ACC112 (cell line): ENCODE measurements around the gene WDR90.

Experiments used
- H2AFZ ChIP-seq: fragments of 200-600 bp; sonication (generic); one replicate; pipeline ENCODE4 v1.6.0; 2017; ENCODE audit warnings: antibody characterized with exemption, low read length; ENCODE audit not compliant: unreplicated experiment
- H3K27ac ChIP-seq: fragments of 200-600 bp; sonication (generic); 2 replicates; pipeline ENCODE4 v1.5.1; 2014; ENCODE audit warnings: low read depth, mild to moderate bottlenecking, antibody characterized with exemption, low read length, moderate library complexity
- H3K27me3 ChIP-seq: fragments of 200-600 bp; sonication (generic); 2 replicates; pipeline ENCODE4 v1.6.1; 2014; ENCODE audit warnings: mild to moderate bottlenecking, antibody characterized with exemption, low read length, moderate library complexity, mixed read lengths; ENCODE audit not compliant: insufficient read depth
- H3K36me3 ChIP-seq: fragments of 200-600 bp; sonication (generic); 2 replicates; pipeline ENCODE4 v1.6.1; 2016; ENCODE audit warnings: mild to moderate bottlenecking, antibody characterized with exemption, low read length, moderate library complexity, mixed read lengths; ENCODE audit not compliant: insufficient read depth
- H3K4me1 ChIP-seq: fragments of 200-600 bp; sonication (generic); one replicate; pipeline ENCODE4 v1.6.1; 2016; ENCODE audit warnings: low read length, mixed read lengths; ENCODE audit not compliant: insufficient read depth, unreplicated experiment, control insufficient read depth
- H3K4me3 ChIP-seq: fragments of 200-600 bp; sonication (generic); 2 replicates; pipeline ENCODE4 v1.5.1; 2014; ENCODE audit warnings: mild to moderate bottlenecking, low read depth, low read length
- H3K79me2 ChIP-seq: fragments of 200-600 bp; sonication (generic); one replicate; pipeline ENCODE4 v1.6.0; 2016; ENCODE audit warnings: low read length; ENCODE audit not compliant: control insufficient read depth, unreplicated experiment, insufficient read depth

WDR90 gene

GRCh38 chr16:617855-618254 is 31.3 kb upstream of the WDR90 start:
- Histone ChIP-seq H3K36me3 (no peaks in the 10 kb centered on the region), H3K79me2 (no peaks in the 10 kb centered on the region), H3K4me1 (no peaks in the 10 kb centered on the region), H3K27me3 (no peaks in the 10 kb centered on the region), H3K4me3 (no peak overlapping the region), H3K27ac (no peak overlapping the region), H2AFZ (no peak overlapping the region)

- Histone ChIP-seq H2AFZ (no peak overlapping the region), H3K27me3 (no peaks in the 10 kb centered on the region), H3K4me3 (no peak overlapping the region), H3K79me2 (no peaks in the 10 kb centered on the region), H3K27ac (no peak overlapping the region), H3K36me3 (no peaks in the 10 kb centered on the region), H3K4me1 (no peaks in the 10 kb centered on the region)
Measured at GRCh38 chr16:619476-620100, 29.6 kb upstream of the WDR90 start.

GRCh38 chr16:620700-621525 is 28.3 kb upstream of the WDR90 start:
- H3K4me3 ChIP-seq, result no peak overlapping the region
- H2AFZ ChIP-seq, result no peak overlapping the region
- no peaks in the 10 kb centered on the region for H3K27me3 ChIP-seq
- no peaks in the 10 kb centered on the region for H3K4me1 ChIP-seq
- no peak overlapping the region for H3K27ac ChIP-seq
- no peaks in the 10 kb centered on the region for H3K79me2 ChIP-seq
- no peaks in the 10 kb centered on the region for H3K36me3 ChIP-seq

GRCh38 chr16:621526-622105 is 27.5 kb upstream of the WDR90 start:
- peaks cover 7% of the 10 kb centered on the region for H3K4me1 ChIP-seq
- H3K27ac ChIP-seq, result no peak overlapping the region
- no peaks in the 10 kb centered on the region for H3K79me2 ChIP-seq
- H3K4me3 ChIP-seq, result no peak overlapping the region
- no peak overlapping the region for H2AFZ ChIP-seq
- H3K36me3 ChIP-seq, result no peaks in the 10 kb centered on the region
- no peaks in the 10 kb centered on the region for H3K27me3 ChIP-seq

GRCh38 chr16:622920-623280 is 26.3 kb upstream of the WDR90 start:
- Histone ChIP-seq H3K27me3 (no peaks in the 10 kb centered on the region), H3K4me1 (peaks cover 17% of the 10 kb centered on the region), H2AFZ (no peak overlapping the region), H3K79me2 (no peaks in the 10 kb centered on the region), H3K36me3 (no peaks in the 10 kb centered on the region), H3K4me3 (no peak overlapping the region), H3K27ac (no peak overlapping the region)

GRCh38 chr16:624526-625070 is 24.6 kb upstream of the WDR90 start:
- Histone ChIP-seq H3K4me1 (peaks cover 18% of the 10 kb centered on the region), H3K27me3 (no peaks in the 10 kb centered on the region), H3K4me3 (no peak overlapping the region), H3K79me2 (no peaks in the 10 kb centered on the region), H3K27ac (no peak overlapping the region), H2AFZ (no peak overlapping the region), H3K36me3 (no peaks in the 10 kb centered on the region)

GRCh38 chr16:625117-625976 is 23.8 kb upstream of the WDR90 start:
- no peak overlapping the region for H3K4me3 ChIP-seq
- H3K27ac ChIP-seq, result no peak overlapping the region
- H2AFZ ChIP-seq, result no peak overlapping the region
- H3K4me1 ChIP-seq, result peaks cover 24% of the 10 kb centered on the region
- no peaks in the 10 kb centered on the region for H3K79me2 ChIP-seq
- H3K36me3 ChIP-seq, result no peaks in the 10 kb centered on the region
- no peaks in the 10 kb centered on the region for H3K27me3 ChIP-seq

GRCh38 chr16:625977-626765 is 23.0 kb upstream of the WDR90 start:
- Histone ChIP-seq H2AFZ (no peak overlapping the region), H3K27ac (peak overlapping the region; percentile 70), H3K79me2 (no peaks in the 10 kb centered on the region), H3K36me3 (no peaks in the 10 kb centered on the region), H3K4me1 (peaks cover 32% of the 10 kb centered on the region), H3K4me3 (no peak overlapping the region), H3K27me3 (no peaks in the 10 kb centered on the region)

GRCh38 chr16:626787-627453 is 22.2 kb upstream of the WDR90 start:
- Histone ChIP-seq H2AFZ (no peak overlapping the region), H3K36me3 (no peaks in the 10 kb centered on the region), H3K27me3 (no peaks in the 10 kb centered on the region), H3K4me1 (peaks cover 33% of the 10 kb centered on the region), H3K79me2 (no peaks in the 10 kb centered on the region), H3K4me3 (no peak overlapping the region; the same call in 1 of the 2 replicates), H3K27ac (peak overlapping the region; percentile 70)
